ENCODE measurements around the gene HPCAL4.

Gene HPCAL4

GRCh38 chr1:39646232-39647081 lies 44.8 kb downstream of the HPCAL4 start:
- no peak for FAIRE-seq

GRCh38 chr1:39645411-39646043 lies 45.7 kb downstream of the HPCAL4 start:
- no peak for FAIRE-seq

- FAIRE-seq = no peak
These were observed 47.5 kb downstream of the HPCAL4 start for GRCh38 chr1:39643705-39644104.

GRCh38 chr1:39642796-39643195 lies 48.4 kb downstream of the HPCAL4 start:
- FAIRE-seq = no peak

- FAIRE-seq = no peak
These were observed 50.4 kb downstream of the HPCAL4 start for GRCh38 chr1:39640861-39641260.

- FAIRE-seq = no peak
These were observed 51.7 kb downstream of the HPCAL4 start, which contains the start of gene HEYL for GRCh38 chr1:39639305-39640130. Gene HEYL, minus strand, starts transcription at chr1:39639643. Its CDS starts 18 bp downstream, at chr1:39639625.

- no peak for FAIRE-seq
These were observed 52.3 kb downstream of the HPCAL4 start for GRCh38 chr1:39638965-39639304.

GRCh38 chr1:39637361-39637760 lies 53.9 kb downstream of the HPCAL4 start:
- no peak for FAIRE-seq

GRCh38 chr1:39635871-39636210 lies 55.4 kb downstream of the HPCAL4 start:
- no peak for FAIRE-seq

- FAIRE-seq = no peak
These were observed 55.9 kb downstream of the HPCAL4 start for GRCh38 chr1:39635205-39635870.

GRCh38 chr1:39633422-39633821 lies 57.8 kb downstream of the HPCAL4 start:
- no peak for FAIRE-seq

GRCh38 chr1:39632682-39633417 lies 58.4 kb downstream of the HPCAL4 start:
- no peak for FAIRE-seq

- FAIRE-seq = no peak
These were observed 58.9 kb downstream of the HPCAL4 start for GRCh38 chr1:39632323-39632681.

- no peak for FAIRE-seq
These were observed 59.6 kb downstream of the HPCAL4 start for GRCh38 chr1:39631361-39632322.

- FAIRE-seq = no peak
These were observed 62.4 kb downstream of the HPCAL4 start for GRCh38 chr1:39628807-39629350.
